ENCODE measurements around the gene CD47. TPM values are rescaled to one million over a fixed set of nuclear protein-coding genes. Genes with fewer than 3 reads are reported as not detected.

Gene CD47
- total and polyA plus RNA-seq, 2 of the 13 experiments (the other 11 are each of a cell fraction or from before 2014, with no cell fraction given): 3.3 to 6.5 TPM

DNA sequence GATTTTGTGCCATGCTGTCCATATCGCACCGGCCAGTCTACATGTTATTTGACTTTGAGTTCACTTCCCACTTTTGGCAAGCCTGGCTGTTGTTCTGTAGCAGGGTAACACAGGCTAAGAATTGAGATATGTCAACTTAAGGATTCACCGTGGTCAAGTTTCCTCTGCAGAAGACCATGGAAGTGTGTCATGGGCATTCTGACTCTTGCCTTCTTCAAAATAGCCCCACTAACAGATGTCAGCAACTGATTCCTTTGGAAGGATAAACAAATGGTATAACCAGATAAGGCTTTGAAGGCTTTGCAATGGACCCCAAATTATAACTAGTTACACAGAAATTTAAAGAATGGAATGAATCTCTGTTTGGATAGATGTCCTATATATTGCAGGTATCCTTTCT is 20.1 kb upstream of the CD47 start:
- DNase-seq (ENCODE audit: low spot score) (no peak), ATAC-seq (no peak), FAIRE-seq (no peak)
- in situ Hi-C loops (cut with HindIII; ENCODE audit: extremely low pct_ligation_motif_present, low pct_unique_long_range_greater_than_20kb) (no loop called here), intact Hi-C loops (cut with micrococcal nuclease; ENCODE audit: unreplicated experiment) (no loop called here)
- Histone ChIP-seq H3K4me1 (ENCODE audit: insufficient read depth, low read length) (no peaks in the 10 kb centered on the region), H3K79me2 (ENCODE audit: insufficient read depth, low read length) (no peaks in the 10 kb centered on the region), H3K27me3 (ENCODE audit: control insufficient read depth in 1 of 2, insufficient read depth in 2 of 2, low read length in 2 of 2) (peaks cover 1 to 3% of the 10 kb centered on the region in 2 experiments; a peak in 2 of 5 replicates), H2AFZ (ENCODE audit: low read length) (no peak overlapping the region), H4K20me1 (ENCODE audit: insufficient read depth, low read length) (no peaks in the 10 kb centered on the region), H3K27ac (ENCODE audit: extremely low read length, insufficient read depth, low read length) (no peak overlapping the region), H3K4me3 (replicated peaks in 1 of 3; ENCODE audit: insufficient read depth in 1 of 3, low read depth in 2 of 3, low read length in 3 of 3) (no peak overlapping the region), H3K36me3 (replicated peaks in 1 of 2; ENCODE audit: control insufficient read depth in 1 of 2, insufficient read depth in 2 of 2, low read length in 2 of 2) (no peaks in the 10 kb centered on the region), H3K9me3 (ENCODE audit: low read length) (no peaks in the 10 kb centered on the region), H3K9ac (ENCODE audit: insufficient read depth, low read depth, low read length) (no peak overlapping the region), H3K4me2 (ENCODE audit: low read depth, low read length) (no peak overlapping the region)
- TF ChIP-seq ZNF766 (CRISPR knock-in tag; IDR thresholded peaks at IDR 0.05; ENCODE audit: borderline replicate concordance): no peak
- no peak for TF ChIP-seq POGZ (CRISPR knock-in tag; IDR thresholded peaks at IDR 0.05)
- no peak for TF ChIP-seq ESRRA (CRISPR knock-in tag; IDR thresholded peaks at IDR 0.05; ENCODE audit: low read depth)
- TF ChIP-seq ZSCAN21 (CRISPR knock-in tag; IDR thresholded peaks at IDR 0.05; ENCODE audit: borderline replicate concordance): no peak
- TF ChIP-seq, protein P1, sequence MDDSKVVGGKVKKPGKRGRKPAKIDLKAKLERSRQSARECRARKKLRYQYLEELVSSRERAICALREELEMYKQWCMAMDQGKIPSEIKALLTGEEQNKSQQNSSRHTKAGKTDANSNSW (CRISPR knock-in tag; IDR thresholded peaks at IDR 0.05; ENCODE audit: borderline replicate concordance): no peak
- TF ChIP-seq U2AF2 (IDR thresholded peaks at IDR 0.05; ENCODE audit: low read depth, low read length): no peak
- TF ChIP-seq FLYWCH1 (CRISPR knock-in tag; IDR thresholded peaks at IDR 0.05): no peak
- no peak for TF ChIP-seq ZFP90 (CRISPR knock-in tag; IDR thresholded peaks at IDR 0.05; ENCODE audit: borderline replicate concordance)
- no peak for TF ChIP-seq RELA (CRISPR knock-in tag; IDR thresholded peaks at IDR 0.05)
- TF ChIP-seq, protein P2, sequence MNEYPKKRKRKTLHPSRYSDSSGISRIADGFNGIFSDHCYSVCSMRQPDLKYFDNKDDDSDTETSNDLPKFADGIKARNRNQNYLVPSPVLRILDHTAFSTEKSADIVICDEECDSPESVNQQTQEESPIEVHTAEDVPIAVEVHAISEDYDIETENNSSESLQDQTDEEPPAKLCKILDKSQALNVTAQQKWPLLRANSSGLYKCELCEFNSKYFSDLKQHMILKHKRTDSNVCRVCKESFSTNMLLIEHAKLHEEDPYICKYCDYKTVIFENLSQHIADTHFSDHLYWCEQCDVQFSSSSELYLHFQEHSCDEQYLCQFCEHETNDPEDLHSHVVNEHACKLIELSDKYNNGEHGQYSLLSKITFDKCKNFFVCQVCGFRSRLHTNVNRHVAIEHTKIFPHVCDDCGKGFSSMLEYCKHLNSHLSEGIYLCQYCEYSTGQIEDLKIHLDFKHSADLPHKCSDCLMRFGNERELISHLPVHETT (CRISPR knock-in tag; conservative IDR thresholded peaks at IDR 0.05): no peak
- no peak for TF ChIP-seq ZFP36L1 (CRISPR knock-in tag; IDR thresholded peaks at IDR 0.05)
- WGBS (ENCODE audit: low lambda C conversion rate): 64% methylated on average over 3 of the region's 3 CpGs
- no TSS peak for BruUV-seq (replicated peaks)
- CTCF ChIA-PET (ENCODE audit: low intra/inter-chr PET ratio, low total read pairs): no interaction called here
- POLR2A ChIA-PET: no interaction called here
